HL-60 (cell line): Measurements from ENCODE around the gene BCL11B.

ENCODE experiments used
- DNase-seq, 2 experiments: peaks; one replicate each; pipeline ENCODE4 v3.0.0-alpha.2; 2010 to 2020; ENCODE audit warnings: low read depth in 1 of 2, low spot score in 1 of 2
- H3K27ac ChIP-seq: fragments of 250-450 bp; sonication (Bioruptor Pico); replicated peaks from 2 replicates; pipeline ENCODE4 v1.5.1; 2020; ENCODE audit warnings: mild to moderate bottlenecking, moderate library complexity
- H3K27me3 ChIP-seq: fragments of 250-450 bp; sonication (Bioruptor Pico); 2 replicates; pipeline ENCODE4 v1.5.1; 2021; ENCODE audit warnings: mild to moderate bottlenecking, moderate library complexity; ENCODE audit not compliant: insufficient read depth, poor library complexity, severe bottlenecking
- H3K4me3 ChIP-seq: replicated peaks from 2 replicates; pipeline ENCODE4 v1.5.1; 2011; ENCODE audit warnings: mild to moderate bottlenecking, control low read depth, low read length; ENCODE audit not compliant: insufficient read depth
- GABPA ChIP-seq: IDR thresholded peaks from 2 replicates; pipeline ENCODE4 v1.6.1; 2012; ENCODE audit warnings: low read depth
- POLR2AphosphoS5 ChIP-seq: IDR thresholded peaks from 2 replicates; pipeline ENCODE4 v1.6.1; 2012; ENCODE audit warnings: low read depth
- SPI1 ChIP-seq: IDR thresholded peaks from 2 replicates; pipeline ENCODE4 v1.6.1; 2012; ENCODE audit warnings: low read depth, mild to moderate bottlenecking, borderline replicate concordance
- TF ChIP-seq, protein P1 (sequence below): IDR thresholded peaks from one replicate; pipeline ENCODE4 v1.5.1; 2011; ENCODE audit warnings: low read length, control low read depth, inconsistent platforms; ENCODE audit not compliant: insufficient read depth
- TF ChIP-seq, protein P2 (sequence below): IDR thresholded peaks from 2 replicates; pipeline ENCODE4 v1.6.1; 2012; ENCODE audit warnings: low read depth; ENCODE audit not compliant: insufficient replicate concordance

Gene BCL11B

DNA sequence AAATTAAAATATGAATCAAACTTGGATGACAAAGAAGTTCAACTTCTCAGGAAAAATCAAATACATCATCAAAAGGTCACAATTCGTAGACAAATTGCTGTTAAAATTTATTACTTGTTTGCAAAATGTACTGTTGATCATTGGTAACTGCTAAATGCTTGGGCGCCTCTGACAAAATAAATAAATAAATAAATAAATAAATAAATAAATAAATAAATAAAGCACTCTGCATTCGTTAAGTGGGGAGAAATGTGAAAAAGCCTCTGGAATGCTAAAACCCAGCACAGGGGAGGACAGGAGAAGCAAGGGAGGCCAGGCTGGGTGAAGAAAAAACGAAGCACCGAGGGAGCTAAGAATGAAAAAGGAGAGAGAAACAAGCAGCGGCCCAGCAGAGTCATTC, 115.2 kb downstream of the BCL11B start:
- TF ChIP-seq, protein P1, sequence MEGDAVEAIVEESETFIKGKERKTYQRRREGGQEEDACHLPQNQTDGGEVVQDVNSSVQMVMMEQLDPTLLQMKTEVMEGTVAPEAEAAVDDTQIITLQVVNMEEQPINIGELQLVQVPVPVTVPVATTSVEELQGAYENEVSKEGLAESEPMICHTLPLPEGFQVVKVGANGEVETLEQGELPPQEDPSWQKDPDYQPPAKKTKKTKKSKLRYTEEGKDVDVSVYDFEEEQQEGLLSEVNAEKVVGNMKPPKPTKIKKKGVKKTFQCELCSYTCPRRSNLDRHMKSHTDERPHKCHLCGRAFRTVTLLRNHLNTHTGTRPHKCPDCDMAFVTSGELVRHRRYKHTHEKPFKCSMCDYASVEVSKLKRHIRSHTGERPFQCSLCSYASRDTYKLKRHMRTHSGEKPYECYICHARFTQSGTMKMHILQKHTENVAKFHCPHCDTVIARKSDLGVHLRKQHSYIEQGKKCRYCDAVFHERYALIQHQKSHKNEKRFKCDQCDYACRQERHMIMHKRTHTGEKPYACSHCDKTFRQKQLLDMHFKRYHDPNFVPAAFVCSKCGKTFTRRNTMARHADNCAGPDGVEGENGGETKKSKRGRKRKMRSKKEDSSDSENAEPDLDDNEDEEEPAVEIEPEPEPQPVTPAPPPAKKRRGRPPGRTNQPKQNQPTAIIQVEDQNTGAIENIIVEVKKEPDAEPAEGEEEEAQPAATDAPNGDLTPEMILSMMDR, result no peak
- TF ChIP-seq, protein P2, sequence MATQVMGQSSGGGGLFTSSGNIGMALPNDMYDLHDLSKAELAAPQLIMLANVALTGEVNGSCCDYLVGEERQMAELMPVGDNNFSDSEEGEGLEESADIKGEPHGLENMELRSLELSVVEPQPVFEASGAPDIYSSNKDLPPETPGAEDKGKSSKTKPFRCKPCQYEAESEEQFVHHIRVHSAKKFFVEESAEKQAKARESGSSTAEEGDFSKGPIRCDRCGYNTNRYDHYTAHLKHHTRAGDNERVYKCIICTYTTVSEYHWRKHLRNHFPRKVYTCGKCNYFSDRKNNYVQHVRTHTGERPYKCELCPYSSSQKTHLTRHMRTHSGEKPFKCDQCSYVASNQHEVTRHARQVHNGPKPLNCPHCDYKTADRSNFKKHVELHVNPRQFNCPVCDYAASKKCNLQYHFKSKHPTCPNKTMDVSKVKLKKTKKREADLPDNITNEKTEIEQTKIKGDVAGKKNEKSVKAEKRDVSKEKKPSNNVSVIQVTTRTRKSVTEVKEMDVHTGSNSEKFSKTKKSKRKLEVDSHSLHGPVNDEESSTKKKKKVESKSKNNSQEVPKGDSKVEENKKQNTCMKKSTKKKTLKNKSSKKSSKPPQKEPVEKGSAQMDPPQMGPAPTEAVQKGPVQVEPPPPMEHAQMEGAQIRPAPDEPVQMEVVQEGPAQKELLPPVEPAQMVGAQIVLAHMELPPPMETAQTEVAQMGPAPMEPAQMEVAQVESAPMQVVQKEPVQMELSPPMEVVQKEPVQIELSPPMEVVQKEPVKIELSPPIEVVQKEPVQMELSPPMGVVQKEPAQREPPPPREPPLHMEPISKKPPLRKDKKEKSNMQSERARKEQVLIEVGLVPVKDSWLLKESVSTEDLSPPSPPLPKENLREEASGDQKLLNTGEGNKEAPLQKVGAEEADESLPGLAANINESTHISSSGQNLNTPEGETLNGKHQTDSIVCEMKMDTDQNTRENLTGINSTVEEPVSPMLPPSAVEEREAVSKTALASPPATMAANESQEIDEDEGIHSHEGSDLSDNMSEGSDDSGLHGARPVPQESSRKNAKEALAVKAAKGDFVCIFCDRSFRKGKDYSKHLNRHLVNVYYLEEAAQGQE, result no peak
- no peak for TF ChIP-seq GABPA
- no peak for TF ChIP-seq POLR2AphosphoS5
- TF ChIP-seq SPI1, result no peak
- Histone ChIP-seq H3K27me3 (no peaks in the 10 kb centered on the region), H3K27ac (no peak overlapping the region), H3K4me3 (no peak overlapping the region)
- DNase-seq, result no peak

- H3K27ac ChIP-seq, result no peak overlapping the region
- DNase-seq, result no peak
- no peaks in the 10 kb centered on the region for H3K27me3 ChIP-seq
- TF ChIP-seq, protein P1, result no peak
- TF ChIP-seq POLR2AphosphoS5, result no peak
- TF ChIP-seq SPI1, result no peak
- TF ChIP-seq GABPA, result no peak
- TF ChIP-seq, protein P2, result no peak
- H3K4me3 ChIP-seq, result no peak overlapping the region
Measured at GRCh38 chr14:99156090-99156425, 115.9 kb downstream of the BCL11B start.

GRCh38 chr14:99155173-99156089, 116.6 kb downstream of the BCL11B start:
- Histone ChIP-seq H3K27me3 (no peaks in the 10 kb centered on the region), H3K27ac (no peak overlapping the region), H3K4me3 (no peak overlapping the region)
- TF ChIP-seq POLR2AphosphoS5 (no peak), SPI1 (no peak), GABPA (no peak)
- TF ChIP-seq, protein P1, result no peak
- TF ChIP-seq, protein P2, result no peak
- DNase-seq, result no peak
